Activated T-helper 2 cell treated with anti-CD3 and anti-CD28 coated beads, Interferon-gamma antibody, Interleukin-2, Interleukin-4, amounts not matched to agents 10 μg/mL and 5 μg/mL and 100 μg/mL, durations not matched to agents 14 hours and 24 hours and 36 hours (primary cell): Measurements from ENCODE around the gene DNAI2. TPM values are rescaled to one million over a fixed set of nuclear protein-coding genes. Genes with fewer than 3 reads are reported as not detected.

Source experiments
- DNase-seq: peaks from one replicate; pipeline ENCODE4 v3.0.0; 2021; ENCODE audit warnings: low spot score
- H3K27ac Mint-ChIP-seq: one replicate; pipeline ENCODE4 v1.8.0; 2021; ENCODE audit warnings: mixed read lengths
- H3K27me3 Mint-ChIP-seq: one replicate; pipeline ENCODE4 v1.8.0; 2021; ENCODE audit warnings: low read depth, mixed read lengths
- H3K36me3 Mint-ChIP-seq: one replicate; pipeline ENCODE4 v1.8.0; 2021; ENCODE audit warnings: low read depth, mixed read lengths
- H3K4me1 Mint-ChIP-seq: one replicate; pipeline ENCODE4 v1.8.0; 2021; ENCODE audit warnings: low read depth, mixed read lengths
- H3K4me3 Mint-ChIP-seq: one replicate; pipeline ENCODE4 v1.8.0; 2021; ENCODE audit warnings: low read depth, mild to moderate bottlenecking, moderate library complexity, mixed read lengths
- H3K9me3 Mint-ChIP-seq: one replicate; pipeline ENCODE4 v1.8.0; 2021; ENCODE audit warnings: mixed read lengths
- intact Hi-C: fragments of 100-400 bp; cut with micrococcal nuclease; formaldehyde crosslinking; loops from one replicate; pipeline ENCODE4 v1.15.1; 2023
- total RNA-seq: library from RNA; stranded (reverse); gene quantifications from 2 replicates; pipeline ENCODE4 v1.2.3, GENCODE V29; 2022

Gene DNAI2
- total RNA-seq, 1 donor from 2014 or later = 0.75 TPM

DNA sequence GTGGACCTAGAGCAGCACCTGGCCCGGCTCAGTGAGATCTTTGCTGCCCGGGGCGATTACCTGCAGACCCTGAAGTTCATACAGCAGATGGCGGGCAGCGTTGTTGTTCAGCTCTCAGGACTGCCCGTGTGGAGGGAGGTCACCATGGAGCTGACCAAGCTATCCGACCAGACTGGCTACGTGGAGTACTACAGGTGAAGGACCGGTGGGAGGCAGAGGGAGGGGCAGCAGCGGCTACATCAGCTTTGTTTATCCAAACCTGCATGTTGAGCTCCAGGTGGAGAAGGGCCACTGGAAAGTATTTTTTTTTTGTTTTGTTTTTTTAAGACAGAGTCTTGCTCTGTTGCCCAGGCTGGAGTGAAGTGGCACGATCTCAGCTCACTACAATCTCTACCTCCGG is 36.7 kb upstream of the DNAI2 start:
- no peaks in the 10 kb centered on the region for H3K27me3 Mint-ChIP-seq
- DNase-seq = no peak
- H3K4me3 Mint-ChIP-seq = no peak overlapping the region
- intact Hi-C loops = no loop called here
- no peak overlapping the region for H3K27ac Mint-ChIP-seq
- peaks cover 11% of the 10 kb centered on the region for H3K36me3 Mint-ChIP-seq
- H3K9me3 Mint-ChIP-seq = no peaks in the 10 kb centered on the region
- H3K4me1 Mint-ChIP-seq = peaks cover 2% of the 10 kb centered on the region

DNA sequence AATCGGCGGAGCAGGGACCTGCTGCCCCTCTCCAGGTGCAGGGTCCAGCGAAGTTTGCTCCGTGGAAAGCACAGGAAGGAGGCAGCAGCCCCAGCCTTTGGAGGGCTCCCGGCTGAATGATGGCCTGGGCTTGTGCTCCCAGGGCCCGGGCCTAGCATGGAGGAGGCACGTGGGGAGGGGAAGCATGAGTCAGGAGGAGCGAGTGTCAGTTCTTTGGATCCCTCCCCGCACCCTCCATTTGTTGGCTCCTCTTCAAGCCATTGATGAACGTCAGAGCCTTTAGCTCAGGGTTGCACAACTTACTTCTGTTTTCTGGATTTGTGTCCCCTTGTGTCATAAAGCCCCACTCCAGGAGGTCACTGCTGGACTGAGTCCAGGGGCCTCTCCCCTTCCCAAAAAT is 34.9 kb upstream of the DNAI2 start:
- intact Hi-C loops = no loop called here

DNA sequence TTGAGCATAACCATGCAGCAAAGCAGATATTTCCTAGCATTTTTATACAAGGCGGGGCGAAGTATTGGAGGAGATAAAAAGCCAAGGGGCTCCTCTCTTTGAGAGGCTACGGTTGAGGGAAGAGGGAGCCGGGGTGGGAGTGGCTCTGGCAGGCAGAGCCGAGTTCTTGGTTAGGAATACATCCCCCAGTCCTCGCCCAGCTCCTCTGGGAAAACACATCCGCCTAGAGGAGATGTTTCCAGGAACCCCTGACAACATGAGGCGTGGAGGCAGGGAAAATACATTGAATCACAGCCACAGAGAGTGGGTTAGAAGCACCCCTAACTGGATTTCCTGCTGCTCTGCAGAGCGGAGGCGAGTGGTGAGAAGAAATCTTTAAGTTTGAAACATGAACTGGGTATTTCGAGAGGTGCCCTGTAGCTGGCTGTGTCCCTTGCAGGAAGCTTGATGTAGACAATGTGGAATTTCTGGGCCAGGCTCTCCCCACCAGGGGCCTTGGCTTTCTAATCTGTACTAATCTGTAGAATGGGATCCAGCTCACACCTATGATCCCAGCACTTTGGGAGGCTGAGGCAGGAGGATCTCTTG is 33.3 kb upstream of the DNAI2 start:
- no peak overlapping the region for H3K4me3 Mint-ChIP-seq
- H3K27ac Mint-ChIP-seq = no peak overlapping the region
- no peaks in the 10 kb centered on the region for H3K9me3 Mint-ChIP-seq
- intact Hi-C loops = no loop called here
- no peaks in the 10 kb centered on the region for H3K4me1 Mint-ChIP-seq
- no peaks in the 10 kb centered on the region for H3K27me3 Mint-ChIP-seq
- no peak for DNase-seq
- H3K36me3 Mint-ChIP-seq = peaks cover 8% of the 10 kb centered on the region

More for the DNA sequence above, 34.9 kb upstream of the DNAI2 start:
- Mint-ChIP-seq H3K9me3 (no peaks in the 10 kb centered on the region), H3K4me1 (peaks cover 2% of the 10 kb centered on the region), H3K4me3 (no peak overlapping the region), H3K27me3 (no peaks in the 10 kb centered on the region), H3K27ac (no peak overlapping the region), H3K36me3 (peaks cover 11% of the 10 kb centered on the region)
- no peak for DNase-seq

DNA sequence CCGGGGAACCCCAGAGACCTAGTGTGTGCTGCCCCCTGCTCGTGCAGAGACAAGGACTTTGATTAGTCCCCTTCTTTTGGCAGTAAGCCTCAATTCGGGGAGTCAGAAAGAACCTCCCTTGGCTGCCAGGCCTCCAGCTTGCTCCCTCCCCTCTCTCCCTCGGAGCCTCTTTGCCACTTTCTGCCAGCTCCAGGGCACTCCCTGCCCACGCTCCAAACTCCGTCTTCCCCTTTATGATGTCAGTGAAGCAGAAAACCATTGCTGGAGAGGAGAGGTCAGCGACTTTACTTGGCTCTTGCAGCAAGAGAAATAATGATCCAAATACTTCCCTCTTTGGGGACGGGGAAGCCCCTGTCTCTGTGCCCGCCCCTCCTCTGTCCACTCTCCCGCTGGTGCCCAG is 32.6 kb upstream of the DNAI2 start:
- DNase-seq = no peak
- Mint-ChIP-seq H3K9me3 (no peaks in the 10 kb centered on the region), H3K4me3 (no peak overlapping the region), H3K27ac (no peak overlapping the region), H3K36me3 (peaks cover 8% of the 10 kb centered on the region), H3K27me3 (no peaks in the 10 kb centered on the region), H3K4me1 (no peaks in the 10 kb centered on the region)
- intact Hi-C loops = no loop called here

DNA sequence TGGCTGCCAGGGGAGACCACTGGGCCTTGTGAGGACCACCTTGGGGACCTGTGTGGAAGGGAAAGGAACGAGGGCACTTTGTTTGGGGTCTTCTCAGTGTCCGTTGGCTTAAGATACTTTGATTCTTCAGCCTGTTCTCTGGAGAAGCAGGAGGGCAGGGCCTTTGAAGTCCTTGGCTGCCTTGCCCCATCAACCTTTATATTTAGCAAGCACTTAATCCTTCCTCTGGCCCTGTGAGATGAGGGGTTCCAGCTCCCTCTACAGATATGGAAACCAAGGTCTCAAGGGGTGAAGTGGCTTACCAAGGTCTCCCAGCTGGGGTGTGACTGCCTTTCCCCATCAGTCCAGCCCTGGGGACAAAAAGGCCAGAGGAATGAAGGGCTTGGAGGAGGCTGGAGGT is 32.2 kb upstream of the DNAI2 start:
- no peak for DNase-seq
- H3K9me3 Mint-ChIP-seq = no peaks in the 10 kb centered on the region
- no peak overlapping the region for H3K4me3 Mint-ChIP-seq
- H3K4me1 Mint-ChIP-seq = no peaks in the 10 kb centered on the region
- intact Hi-C loops = no loop called here
- no peak overlapping the region for H3K27ac Mint-ChIP-seq
- peaks cover 12% of the 10 kb centered on the region for H3K36me3 Mint-ChIP-seq
- no peaks in the 10 kb centered on the region for H3K27me3 Mint-ChIP-seq

DNA sequence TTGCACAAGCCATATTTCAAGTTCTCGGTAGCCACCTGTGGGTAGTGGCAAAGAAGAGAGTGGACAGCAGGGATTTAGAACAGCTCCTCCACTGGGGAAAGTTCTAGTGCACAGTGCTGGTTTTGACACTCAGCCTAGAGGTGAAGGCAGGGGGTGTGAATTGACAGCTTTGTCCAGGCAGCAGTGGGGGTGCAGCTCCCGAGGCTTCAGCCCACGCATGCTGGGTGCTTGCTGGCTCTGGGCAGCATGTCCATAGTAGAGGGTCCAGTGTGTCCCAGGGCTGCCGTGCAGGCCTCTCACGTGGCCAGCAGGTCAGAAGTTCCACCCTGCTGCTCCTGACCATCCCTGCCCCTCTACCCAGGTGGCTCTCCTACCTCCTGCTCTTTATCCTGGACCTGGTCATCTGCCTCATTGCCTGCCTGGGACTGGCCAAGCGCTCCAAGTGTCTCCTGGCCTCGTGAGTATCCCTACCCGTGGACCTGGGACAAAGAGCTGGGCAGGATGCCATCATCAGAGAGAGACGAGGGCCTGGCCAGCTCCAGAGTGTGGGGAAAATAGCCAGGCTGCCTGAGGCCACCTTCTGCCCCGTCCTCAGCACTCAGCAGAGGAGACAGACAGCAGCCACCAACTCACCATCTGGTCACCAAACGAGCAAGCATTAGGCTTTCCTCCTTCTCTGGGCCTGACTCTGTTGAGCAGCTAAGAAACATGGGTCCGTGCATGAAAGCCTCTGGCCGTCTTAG is 30.9 kb upstream of the DNAI2 start:
- Mint-ChIP-seq H3K27me3 (no peaks in the 10 kb centered on the region), H3K36me3 (peaks cover 10% of the 10 kb centered on the region), H3K4me1 (no peaks in the 10 kb centered on the region), H3K27ac (no peak overlapping the region), H3K4me3 (no peak overlapping the region), H3K9me3 (no peaks in the 10 kb centered on the region)
- intact Hi-C loops = no loop called here
- DNase-seq = no peak

DNA sequence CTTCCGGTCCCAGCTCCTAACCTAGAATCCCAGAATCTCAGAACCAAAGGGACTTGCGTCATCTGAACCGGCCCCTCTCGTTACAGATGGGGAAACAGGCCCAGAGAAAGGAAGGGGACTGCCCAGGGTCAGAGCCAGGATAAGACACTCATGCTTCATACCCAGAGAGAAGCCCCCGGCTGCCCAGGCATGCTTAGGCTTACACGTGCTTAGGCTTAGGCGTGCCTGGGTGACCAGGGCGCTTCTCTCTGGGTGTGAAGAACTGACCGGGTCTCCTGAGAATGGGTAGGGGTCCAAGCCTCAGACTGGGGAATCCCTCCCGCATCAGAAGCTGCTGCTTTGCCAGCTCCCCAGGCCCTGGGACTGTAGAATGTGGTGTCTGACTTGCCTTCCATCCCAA is 29.9 kb upstream of the DNAI2 start:
- Mint-ChIP-seq H3K9me3 (no peaks in the 10 kb centered on the region), H3K27ac (no peak overlapping the region), H3K36me3 (peaks cover 9% of the 10 kb centered on the region), H3K27me3 (no peaks in the 10 kb centered on the region), H3K4me1 (no peaks in the 10 kb centered on the region), H3K4me3 (no peak overlapping the region)
- DNase-seq = no peak
- intact Hi-C loops = no loop called here

DNA sequence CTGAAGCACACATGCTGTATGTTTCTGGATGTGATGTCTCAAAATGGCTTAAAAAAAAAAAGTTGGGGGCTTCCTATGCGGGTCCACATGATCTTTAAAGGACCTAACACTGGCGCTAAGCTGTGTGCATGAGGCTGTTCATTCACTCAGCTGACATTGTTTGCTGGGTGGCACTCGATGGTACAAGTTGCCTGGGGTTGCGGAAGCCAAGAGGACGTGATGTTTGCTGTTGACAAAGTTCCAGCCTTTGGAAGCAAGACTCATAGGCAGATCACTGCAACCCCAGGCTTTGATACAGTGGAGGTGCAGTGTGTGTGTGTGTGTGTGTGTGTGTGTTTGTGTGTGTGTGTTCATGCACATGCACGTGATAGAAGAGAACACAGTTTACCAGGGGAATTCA is 29.5 kb upstream of the DNAI2 start:
- H3K27me3 Mint-ChIP-seq = no peaks in the 10 kb centered on the region
- intact Hi-C loops = no loop called here
- H3K27ac Mint-ChIP-seq = no peak overlapping the region
- no peaks in the 10 kb centered on the region for H3K4me1 Mint-ChIP-seq
- no peaks in the 10 kb centered on the region for H3K9me3 Mint-ChIP-seq
- peaks cover 9% of the 10 kb centered on the region for H3K36me3 Mint-ChIP-seq
- DNase-seq = no peak
- no peak overlapping the region for H3K4me3 Mint-ChIP-seq

DNA sequence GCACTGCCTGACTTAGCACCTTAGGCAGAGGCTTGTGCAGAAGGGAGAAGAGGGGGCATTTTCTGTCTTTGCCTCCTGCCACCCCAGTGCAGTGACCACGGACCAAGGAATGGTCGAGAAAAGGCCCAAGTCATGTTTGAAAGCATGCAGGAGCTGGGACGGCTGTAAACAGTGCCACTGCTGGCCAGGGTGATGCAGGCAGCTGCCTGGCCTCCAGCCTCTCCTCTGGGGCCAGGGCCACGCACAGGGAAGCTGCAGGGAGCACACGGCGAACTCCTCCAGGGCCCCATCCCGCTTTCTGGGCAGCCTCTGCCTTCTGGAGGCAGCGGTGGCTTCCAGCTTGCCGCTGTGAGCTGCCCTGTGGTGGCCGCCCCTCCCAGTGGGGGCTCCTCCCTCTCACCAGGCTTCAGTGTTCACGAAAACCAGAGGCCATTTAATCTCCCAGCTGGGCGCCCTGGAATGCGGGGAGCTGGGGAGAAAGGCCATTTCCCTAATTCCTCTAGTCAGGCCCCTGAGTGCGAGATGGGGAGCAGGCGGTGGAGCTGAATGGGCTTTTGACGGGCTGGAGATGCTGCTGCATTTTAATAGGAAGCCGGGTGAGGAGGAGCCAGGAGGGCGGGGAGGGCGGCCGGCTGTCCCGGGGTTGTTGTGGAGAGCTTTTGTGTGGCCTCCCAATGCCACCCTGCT is 28.7 kb upstream of the DNAI2 start:
- Mint-ChIP-seq H3K4me1 (no peaks in the 10 kb centered on the region), H3K27me3 (no peaks in the 10 kb centered on the region), H3K36me3 (peaks cover 9% of the 10 kb centered on the region), H3K9me3 (no peaks in the 10 kb centered on the region), H3K27ac (no peak overlapping the region), H3K4me3 (no peak overlapping the region)
- intact Hi-C loops = no loop called here
- no peak for DNase-seq

DNA sequence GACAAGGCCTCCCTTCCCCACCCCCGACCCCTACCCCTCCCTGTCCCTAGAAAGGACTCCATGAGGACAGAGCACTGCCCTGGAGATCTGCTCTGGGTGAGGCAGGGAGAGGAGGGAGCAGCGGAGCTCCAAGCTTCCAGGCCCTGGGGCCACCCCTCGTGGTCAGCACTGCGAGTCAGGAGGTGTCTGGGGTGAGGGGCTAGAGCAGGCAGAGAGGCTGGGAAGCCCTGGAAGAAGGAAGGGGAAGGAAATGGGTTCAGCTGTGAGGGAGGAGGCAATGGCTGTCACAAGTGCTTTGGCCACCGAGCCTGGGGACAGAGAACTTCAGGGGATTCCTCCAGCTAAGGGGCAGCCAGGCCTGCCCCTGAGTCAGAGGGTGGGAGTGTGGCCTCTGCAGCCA is 28.2 kb upstream of the DNAI2 start:
- Mint-ChIP-seq H3K9me3 (no peaks in the 10 kb centered on the region), H3K27me3 (no peaks in the 10 kb centered on the region), H3K4me1 (no peaks in the 10 kb centered on the region), H3K27ac (no peak overlapping the region), H3K4me3 (no peak overlapping the region), H3K36me3 (peaks cover 7% of the 10 kb centered on the region)
- intact Hi-C loops = no loop called here
- no peak for DNase-seq

DNA sequence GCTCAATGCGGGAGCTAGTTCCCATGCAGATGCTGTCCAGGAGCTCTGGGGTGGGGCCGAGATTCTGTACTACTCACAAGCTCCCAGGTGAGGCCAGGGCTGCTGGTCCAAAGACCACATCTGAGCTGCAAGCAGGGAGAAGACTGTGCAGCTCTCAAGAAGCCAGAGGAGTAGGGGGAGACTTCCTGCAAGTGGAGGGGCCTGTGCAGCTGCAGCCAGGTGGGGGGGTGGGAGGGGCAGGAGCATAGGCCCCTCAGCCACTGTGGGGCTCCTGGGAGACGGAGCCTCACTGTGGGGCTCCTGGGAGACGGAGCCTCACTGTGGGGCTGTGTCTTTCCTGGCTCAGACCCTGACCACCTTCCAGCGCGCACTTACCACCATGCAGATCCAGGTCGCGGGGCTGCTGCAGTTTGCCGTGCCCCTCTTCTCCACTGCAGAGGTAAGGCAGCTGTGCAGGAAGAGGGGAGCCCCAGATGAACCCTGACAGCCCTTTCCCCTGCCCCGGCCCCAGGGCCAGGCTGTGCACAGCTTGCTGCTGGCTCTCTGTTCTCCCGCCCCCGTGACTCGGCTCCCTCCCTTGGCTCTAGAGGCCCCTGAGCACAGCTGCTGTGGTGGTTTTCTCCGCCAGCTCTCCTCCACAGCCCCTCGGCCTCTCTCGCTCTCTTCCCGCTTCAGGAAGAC is 24.3 kb upstream of the DNAI2 start:
- H3K4me1 Mint-ChIP-seq = no peaks in the 10 kb centered on the region
- no peaks in the 10 kb centered on the region for H3K9me3 Mint-ChIP-seq
- no peak for DNase-seq
- no peaks in the 10 kb centered on the region for H3K27me3 Mint-ChIP-seq
- no peak overlapping the region for H3K27ac Mint-ChIP-seq
- no peak overlapping the region for H3K4me3 Mint-ChIP-seq
- intact Hi-C loops = no loop called here
- peaks cover 8% of the 10 kb centered on the region for H3K36me3 Mint-ChIP-seq

DNA sequence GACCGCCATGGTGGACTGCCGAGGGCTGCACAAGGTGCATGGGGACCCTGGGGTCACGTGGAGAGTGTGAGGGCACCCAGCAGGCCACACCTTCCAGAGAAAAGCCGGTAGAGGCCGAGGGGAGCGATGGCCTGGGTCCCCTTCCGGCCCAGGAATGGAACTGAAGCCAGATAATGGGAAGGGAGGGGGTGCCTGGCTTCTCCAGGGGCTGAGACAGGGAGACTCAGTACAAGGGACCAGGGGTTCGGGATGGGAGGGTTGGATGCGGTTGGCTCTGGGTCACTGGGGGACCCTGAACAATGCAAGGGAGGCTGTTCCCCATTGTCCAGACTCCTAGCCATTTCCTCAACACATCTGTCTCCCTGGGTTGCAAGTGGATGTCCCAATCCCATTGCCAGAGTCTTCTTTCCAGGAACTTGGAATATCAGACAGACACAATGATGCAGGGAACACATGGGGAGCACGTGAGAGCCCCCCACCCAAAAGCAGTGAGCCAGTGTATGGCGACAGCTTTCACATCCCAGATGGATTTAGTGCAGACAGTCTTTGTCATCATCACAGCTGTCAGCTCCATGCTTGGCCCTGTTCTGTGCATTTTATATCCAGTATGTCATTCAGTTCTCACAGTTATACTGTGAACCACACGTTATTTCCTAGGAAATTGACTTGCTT is 23.6 kb upstream of the DNAI2 start:
- Mint-ChIP-seq H3K27ac (no peak overlapping the region), H3K36me3 (peaks cover 8% of the 10 kb centered on the region), H3K4me1 (no peaks in the 10 kb centered on the region), H3K4me3 (no peak overlapping the region), H3K9me3 (no peaks in the 10 kb centered on the region), H3K27me3 (no peaks in the 10 kb centered on the region)
- no peak for DNase-seq
- intact Hi-C loops = no loop called here
